A549 (cell line): ENCODE data around the gene SRPK2. TPM values are rescaled to one million over a fixed set of nuclear protein-coding genes. Genes with fewer than 3 reads are reported as not detected.
A peak's percentile ranks its signal among the peaks of the same experiment; 100 is the strongest.

Experiments used
- ATAC-seq, 2 experiments: fragments of 200-7000 bp in 1 of 2; fragments of >200 bp in 1 of 2; cut with Nextera tagmentation in 1 of 2; cut with Tn5 transposase in 1 of 2; 3 replicates each; pipeline versions ENCODE4 v1.8.0 to v1.9.1; 2018 to 2020; ENCODE audit warnings: mild to moderate bottlenecking in 1 of 2, moderate library complexity in 1 of 2
- CTCF ChIA-PET: fragments of 300-600 bp; sonication (Branson Sonifier 250); formaldehyde crosslinking; extraction: SDS; loops from one replicate; lab custom pipeline; 2021; ENCODE audit warnings: antibody characterized with exemption, inconsistent platforms; lab: Yijun Ruan, JAX
- POLR2A ChIA-PET: fragments of 350-600 bp; formaldehyde crosslinking; extraction: SDS; loops from one replicate; lab custom pipeline; 2021; ENCODE audit warnings: antibody characterized with exemption, inconsistent platforms; lab: Yijun Ruan, JAX
- DNase-seq, 2 experiments: peaks; one replicate each; pipeline versions ENCODE4 v3.0.0 to v3.0.0-alpha.2; 2011 to 2016; ENCODE audit warnings: low read depth in 1 of 2, low spot score in 1 of 2
- FAIRE-seq: peaks from 2 replicates; lab custom pipeline; 2011; peaks lifted over from hg19 to GRCh38; lab: Jason Lieb, UNC
- H3K27ac ChIP-seq, 2 experiments: fragments of >200 bp; sonication (Bioruptor Twin); formaldehyde crosslinking; 3 replicates each; pipeline ENCODE4 v1.5.1; 2016 to 2017
- H3K4me1 ChIP-seq: fragments of >200 bp; sonication (Bioruptor Twin); formaldehyde crosslinking; 3 replicates; pipeline ENCODE4 v1.6.1; 2016
- H3K4me2 ChIP-seq: fragments of >200 bp; sonication (Bioruptor Twin); formaldehyde crosslinking; 3 replicates; pipeline ENCODE4 v1.6.1; 2016
- H3K4me3 ChIP-seq: fragments of >200 bp; sonication (Bioruptor Twin); formaldehyde crosslinking; 3 replicates; pipeline ENCODE4 v1.5.1; 2016
- H3K9me3 ChIP-seq: fragments of >200 bp; sonication (Bioruptor Twin); formaldehyde crosslinking; 3 replicates; pipeline ENCODE4 v1.6.1; 2016
- CBX2 ChIP-seq: fragments of 200-600 bp; sonication (generic); IDR thresholded peaks from 2 replicates; pipeline ENCODE4 v1.6.1; 2016; ENCODE audit warnings: low read depth, mild to moderate bottlenecking, borderline replicate concordance
- EHF ChIP-seq: fragments of 250-450 bp; sonication (Bioruptor Pico); IDR thresholded peaks from 2 replicates; pipeline ENCODE4 v1.5.0; 2020; ENCODE audit warnings: mild to moderate bottlenecking
- EP300 ChIP-seq, 2 experiments: fragments of >200 bp; sonication (Bioruptor Twin); formaldehyde crosslinking; IDR thresholded peaks; 2 replicates in 1 of 2; 3 replicates in 1 of 2; pipeline ENCODE4 v1.6.1; 2016 to 2017
- FOSB ChIP-seq: fragments of 250-450 bp; sonication (Bioruptor Pico); IDR thresholded peaks from 2 replicates; pipeline ENCODE4 v1.5.0; 2020; ENCODE audit warnings: mild to moderate bottlenecking, moderate library complexity
- FOSL2 ChIP-seq, 2 experiments: fragments of 450-650 bp in 1 of 2; fragments of >200 bp in 1 of 2; sonication (Bioruptor Twin) in 1 of 2; formaldehyde crosslinking; IDR thresholded peaks; 2 replicates each; pipeline versions ENCODE4 v1.5.0 to v1.6.1; 2016 to 2020; ENCODE audit warnings: mild to moderate bottlenecking in 1 of 2, moderate library complexity in 1 of 2
- GATA3 ChIP-seq: IDR thresholded peaks from 2 replicates; pipeline ENCODE4 v1.6.1; 2012; ENCODE audit warnings: borderline replicate concordance
- HOXA7 ChIP-seq: fragments of 250-450 bp; sonication (Bioruptor Pico); IDR thresholded peaks from 2 replicates; pipeline ENCODE4 v1.5.0; 2020; ENCODE audit warnings: mild to moderate bottlenecking, moderate library complexity
- HOXB5 ChIP-seq: fragments of 250-450 bp; sonication (Bioruptor Pico); IDR thresholded peaks from 2 replicates; pipeline ENCODE4 v1.5.0; 2020; ENCODE audit warnings: mild to moderate bottlenecking, moderate library complexity
- JUNB ChIP-seq: fragments of >200 bp; sonication (Bioruptor Twin); formaldehyde crosslinking; IDR thresholded peaks from 2 replicates; pipeline ENCODE4 v1.6.1; 2016
- MAFK ChIP-seq: fragments of 450-650 bp; IDR thresholded peaks from 2 replicates; pipeline ENCODE4 v1.6.1; 2014; ENCODE audit not compliant: partially characterized antibody
- MYC ChIP-seq: IDR thresholded peaks from 2 replicates; pipeline ENCODE4 v1.6.1; 2012; ENCODE audit warnings: mild to moderate bottlenecking, inconsistent platforms, low read length, improper control_type of control experiment, borderline replicate concordance
- NFE2L2 ChIP-seq: fragments of 150-350 bp; conservative IDR thresholded peaks from 2 replicates; pipeline ENCODE4 v1.6.1; 2014; ENCODE audit warnings: low read length
- PHF8 ChIP-seq: fragments of 200-600 bp; sonication (generic); IDR thresholded peaks from 2 replicates; pipeline ENCODE4 v1.6.1; 2016; ENCODE audit warnings: low read depth, mild to moderate bottlenecking, antibody characterized with exemption, moderate library complexity, borderline replicate concordance
- RARB ChIP-seq: fragments of 250-450 bp; sonication (Bioruptor Pico); IDR thresholded peaks from 2 replicates; pipeline ENCODE4 v1.8.0; 2021; ENCODE audit warnings: mild to moderate bottlenecking, moderate library complexity
- RNF2 ChIP-seq: fragments of 200-600 bp; sonication (generic); IDR thresholded peaks from 2 replicates; pipeline ENCODE4 v1.6.1; 2016; ENCODE audit warnings: low read depth, mild to moderate bottlenecking, antibody characterized with exemption, moderate library complexity, borderline replicate concordance
- TP53 ChIP-seq: fragments of 250-450 bp; sonication (Bioruptor Pico); IDR thresholded peaks from 2 replicates; pipeline ENCODE4 v1.5.0; 2021; ENCODE audit warnings: mild to moderate bottlenecking, moderate library complexity
- ZSCAN20 ChIP-seq: fragments of 250-450 bp; sonication (Bioruptor Pico); IDR thresholded peaks from 2 replicates; pipeline ENCODE4 v1.8.0; 2022; ENCODE audit warnings: mild to moderate bottlenecking, moderate library complexity
- WGBS: methylation state at CpG from one replicate; pipeline ENCODE4 v1.1.6; 2017; ENCODE audit errors: missing lambda C conversion rate; 5-methylcytosine and 5-hydroxymethylcytosine counted together
- polyA plus RNA-seq, 4 experiments: library from polyadenylated mRNA; depleted of rRNA in 3 of 4; stranded (reverse); fragments of >200 nt; fragmentation: RNase III in 1 of 4; extraction: RNeasy Plus Mini Kit Qiagen cat#74134 plus additional on column Dnase treatment in 1 of 4; gene quantifications; 2 replicates in 3 of 4; 3 replicates in 1 of 4; pipeline ENCODE4 v1.2.3, GENCODE V29; 2011 to 2017
- TF ChIP-seq, protein P1 (sequence below): fragments of 150-350 bp; IDR thresholded peaks from 2 replicates; pipeline ENCODE4 v1.6.1; 2014; ENCODE audit warnings: low read depth, mild to moderate bottlenecking, low read length
- TF ChIP-seq, protein P2 (sequence below): fragments of 250-450 bp; sonication (Bioruptor Pico); IDR thresholded peaks from 2 replicates; pipeline ENCODE4 v1.5.0; 2021; ENCODE audit warnings: mild to moderate bottlenecking, moderate library complexity, borderline replicate concordance
- TF ChIP-seq, protein P3 (sequence below): IDR thresholded peaks from 2 replicates; pipeline ENCODE4 v1.6.1; 2012
- TF ChIP-seq, protein P4 (sequence below): fragments of 200-600 bp; sonication (generic); IDR thresholded peaks from 2 replicates; pipeline ENCODE4 v1.6.1; 2016; ENCODE audit warnings: antibody characterized with exemption, mild to moderate bottlenecking, moderate library complexity

The SRPK2 gene
- polyA plus RNA-seq, 2 of the 4 experiments (the other 2 are of a cell fraction) = 23.0 to 30.9 TPM

GRCh38 chr7:105073143-105073542 is 315.6 kb downstream of the SRPK2 start:
- CTCF ChIA-PET = interaction anchor here (0.7 kb wide), 1 partner anchor 633 kb away, joined by 3 read pairs; no protein-coding TSS in a partner anchor
- no peak for FAIRE-seq

GRCh38 chr7:105068886-105069285 is 319.8 kb downstream of the SRPK2 start:
- H3K4me3 ChIP-seq = no peak overlapping the region
- no peak overlapping the region for H3K27ac ChIP-seq
- H3K4me1 ChIP-seq = no peaks in the 10 kb centered on the region
- ChIA-PET CTCF (interaction anchor here (0.6 to 0.7 kb wide), 3 partner anchors 10 to 494 kb away, joined by 3 to 4 read pairs (median 4); no protein-coding TSS in a partner anchor), POLR2A (no interaction called here)
- no peaks in the 10 kb centered on the region for H3K9me3 ChIP-seq
- peak in 1 of 2 experiments; percentile 7 for DNase-seq
- 97% methylated on average over 1 of the region's 1 CpG for WGBS
- no peak for ATAC-seq
- no peak overlapping the region for H3K4me2 ChIP-seq
- no peak for FAIRE-seq
- TF ChIP-seq JUNB (no peak), FOSB (CRISPR knock-in tag) (no peak), ZSCAN20 (CRISPR knock-in tag) (no peak), RARB (CRISPR knock-in tag) (no peak), RNF2 (no peak), NFE2L2 (no peak), FOSL2 (IDR thresholded peaks at IDR 0.05) (no peak), FOSL2 (CRISPR knock-in tag; IDR thresholded peaks at IDR 0.05) (no peak), EHF (CRISPR knock-in tag) (no peak)
- TF ChIP-seq, protein P1, sequence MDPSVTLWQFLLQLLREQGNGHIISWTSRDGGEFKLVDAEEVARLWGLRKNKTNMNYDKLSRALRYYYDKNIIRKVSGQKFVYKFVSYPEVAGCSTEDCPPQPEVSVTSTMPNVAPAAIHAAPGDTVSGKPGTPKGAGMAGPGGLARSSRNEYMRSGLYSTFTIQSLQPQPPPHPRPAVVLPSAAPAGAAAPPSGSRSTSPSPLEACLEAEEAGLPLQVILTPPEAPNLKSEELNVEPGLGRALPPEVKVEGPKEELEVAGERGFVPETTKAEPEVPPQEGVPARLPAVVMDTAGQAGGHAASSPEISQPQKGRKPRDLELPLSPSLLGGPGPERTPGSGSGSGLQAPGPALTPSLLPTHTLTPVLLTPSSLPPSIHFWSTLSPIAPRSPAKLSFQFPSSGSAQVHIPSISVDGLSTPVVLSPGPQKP = no peak

More at GRCh38 chr7:105073143-105073542, 315.6 kb downstream of the SRPK2 start:
- ATAC-seq (no peak), DNase-seq (no peak)
- Histone ChIP-seq H3K4me1 (no peaks in the 10 kb centered on the region), H3K9me3 (no peaks in the 10 kb centered on the region), H3K4me3 (no peak overlapping the region), H3K27ac (no peak overlapping the region), H3K4me2 (no peak overlapping the region)
- TF ChIP-seq PHF8 = no peak
- TF ChIP-seq MAFK = no peak
- TF ChIP-seq CBX2 = no peak
- TF ChIP-seq JUNB = no peak
- no peak for TF ChIP-seq HOXB5 (CRISPR knock-in tag)
- TF ChIP-seq MYC = no peak
- TF ChIP-seq, protein P2, sequence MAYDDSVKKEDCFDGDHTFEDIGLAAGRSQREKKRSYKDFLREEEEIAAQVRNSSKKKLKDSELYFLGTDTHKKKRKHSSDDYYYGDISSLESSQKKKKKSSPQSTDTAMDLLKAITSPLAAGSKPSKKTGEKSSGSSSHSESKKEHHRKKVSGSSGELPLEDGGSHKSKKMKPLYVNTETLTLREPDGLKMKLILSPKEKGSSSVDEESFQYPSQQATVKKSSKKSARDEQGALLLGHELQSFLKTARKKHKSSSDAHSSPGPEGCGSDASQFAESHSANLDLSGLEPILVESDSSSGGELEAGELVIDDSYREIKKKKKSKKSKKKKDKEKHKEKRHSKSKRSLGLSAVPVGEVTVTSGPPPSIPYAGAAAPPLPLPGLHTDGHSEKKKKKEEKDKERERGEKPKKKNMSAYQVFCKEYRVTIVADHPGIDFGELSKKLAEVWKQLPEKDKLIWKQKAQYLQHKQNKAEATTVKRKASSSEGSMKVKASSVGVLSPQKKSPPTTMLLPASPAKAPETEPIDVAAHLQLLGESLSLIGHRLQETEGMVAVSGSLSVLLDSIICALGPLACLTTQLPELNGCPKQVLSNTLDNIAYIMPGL = no peak
- no peak for TF ChIP-seq EP300 (IDR thresholded peaks at IDR 0.05)
- POLR2A ChIA-PET = no interaction called here
- 92% methylated on average over 1 of the region's 1 CpG for WGBS

GRCh38 chr7:105067691-105068090 is 321.0 kb downstream of the SRPK2 start:
- FAIRE-seq = no peak
- WGBS = 89% methylated on average over 5 of the region's 5 CpGs
- CTCF ChIA-PET = no interaction called here

More at GRCh38 chr7:105067691-105068090, 321.0 kb downstream of the SRPK2 start:
- no peak overlapping the region for H3K4me3 ChIP-seq
- H3K27ac ChIP-seq = no peak overlapping the region
- no peak for ATAC-seq
- TF ChIP-seq GATA3 (no peak), HOXA7 (no peak), TP53 (CRISPR knock-in tag) (no peak)
- TF ChIP-seq, protein P3, sequence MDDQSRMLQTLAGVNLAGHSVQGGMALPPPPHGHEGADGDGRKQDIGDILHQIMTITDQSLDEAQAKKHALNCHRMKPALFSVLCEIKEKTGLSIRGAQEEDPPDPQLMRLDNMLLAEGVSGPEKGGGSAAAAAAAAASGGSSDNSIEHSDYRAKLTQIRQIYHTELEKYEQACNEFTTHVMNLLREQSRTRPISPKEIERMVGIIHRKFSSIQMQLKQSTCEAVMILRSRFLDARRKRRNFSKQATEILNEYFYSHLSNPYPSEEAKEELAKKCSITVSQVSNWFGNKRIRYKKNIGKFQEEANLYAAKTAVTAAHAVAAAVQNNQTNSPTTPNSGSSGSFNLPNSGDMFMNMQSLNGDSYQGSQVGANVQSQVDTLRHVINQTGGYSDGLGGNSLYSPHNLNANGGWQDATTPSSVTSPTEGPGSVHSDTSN = no peak
- TF ChIP-seq, protein P4, sequence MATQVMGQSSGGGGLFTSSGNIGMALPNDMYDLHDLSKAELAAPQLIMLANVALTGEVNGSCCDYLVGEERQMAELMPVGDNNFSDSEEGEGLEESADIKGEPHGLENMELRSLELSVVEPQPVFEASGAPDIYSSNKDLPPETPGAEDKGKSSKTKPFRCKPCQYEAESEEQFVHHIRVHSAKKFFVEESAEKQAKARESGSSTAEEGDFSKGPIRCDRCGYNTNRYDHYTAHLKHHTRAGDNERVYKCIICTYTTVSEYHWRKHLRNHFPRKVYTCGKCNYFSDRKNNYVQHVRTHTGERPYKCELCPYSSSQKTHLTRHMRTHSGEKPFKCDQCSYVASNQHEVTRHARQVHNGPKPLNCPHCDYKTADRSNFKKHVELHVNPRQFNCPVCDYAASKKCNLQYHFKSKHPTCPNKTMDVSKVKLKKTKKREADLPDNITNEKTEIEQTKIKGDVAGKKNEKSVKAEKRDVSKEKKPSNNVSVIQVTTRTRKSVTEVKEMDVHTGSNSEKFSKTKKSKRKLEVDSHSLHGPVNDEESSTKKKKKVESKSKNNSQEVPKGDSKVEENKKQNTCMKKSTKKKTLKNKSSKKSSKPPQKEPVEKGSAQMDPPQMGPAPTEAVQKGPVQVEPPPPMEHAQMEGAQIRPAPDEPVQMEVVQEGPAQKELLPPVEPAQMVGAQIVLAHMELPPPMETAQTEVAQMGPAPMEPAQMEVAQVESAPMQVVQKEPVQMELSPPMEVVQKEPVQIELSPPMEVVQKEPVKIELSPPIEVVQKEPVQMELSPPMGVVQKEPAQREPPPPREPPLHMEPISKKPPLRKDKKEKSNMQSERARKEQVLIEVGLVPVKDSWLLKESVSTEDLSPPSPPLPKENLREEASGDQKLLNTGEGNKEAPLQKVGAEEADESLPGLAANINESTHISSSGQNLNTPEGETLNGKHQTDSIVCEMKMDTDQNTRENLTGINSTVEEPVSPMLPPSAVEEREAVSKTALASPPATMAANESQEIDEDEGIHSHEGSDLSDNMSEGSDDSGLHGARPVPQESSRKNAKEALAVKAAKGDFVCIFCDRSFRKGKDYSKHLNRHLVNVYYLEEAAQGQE = no peak
- POLR2A ChIA-PET = interaction anchor here (0.6 kb wide), 1 partner anchor 13 kb away, joined by 3 read pairs; no protein-coding TSS in a partner anchor
- no peak for DNase-seq
- H3K9me3 ChIP-seq = no peaks in the 10 kb centered on the region
- H3K4me1 ChIP-seq = no peaks in the 10 kb centered on the region
- no peak overlapping the region for H3K4me2 ChIP-seq
